HCT116 (cell line): ENCODE results near the gene RNASE8. TPM values are rescaled to one million over a fixed set of nuclear protein-coding genes. Genes with fewer than 3 reads are reported as not detected.

Source experiments
- ATAC-seq: fragments of 200-7000 bp; cut with Tn5 transposase; 2 replicates; pipeline ENCODE4 v1.9.1; 2020; ENCODE audit warnings: mild to moderate bottlenecking, moderate library complexity
- BruUV-seq: library from RNA; stranded (reverse); fragments of 400-500 nt; replicated peaks from 2 replicates; lab custom pipeline; 2021; lab: Mats Ljungman, UMichigan
- CTCF ChIA-PET: fragments of 300-600 bp; sonication (Branson Sonifier 250); formaldehyde crosslinking; loops from one replicate; lab custom pipeline; 2021; ENCODE audit warnings: antibody characterized with exemption; lab: Charles Lee
- POLR2A ChIA-PET: fragments of 300-600, 350-600 bp; sonication (Branson Sonifier 250); formaldehyde crosslinking; loops from one replicate; lab custom pipeline; 2021; ENCODE audit warnings: antibody characterized with exemption; lab: Charles Lee
- RAD21 ChIA-PET, 2 experiments: fragments of 300-600 bp; sonication (Branson Sonifier 250); formaldehyde crosslinking; loops; one replicate each; lab custom pipeline; 2023; ENCODE audit warnings: low total read pairs in 2 of 2; ENCODE audit not compliant: uncharacterized antibody in 2 of 2, unreplicated experiment in 2 of 2, low non-redundant PET in 1 of 2; lab: Charles Lee
- DNase-seq: peaks from one replicate; pipeline ENCODE4 v3.0.0-alpha.2; 2010; ENCODE audit warnings: low read depth, low spot score
- H2AFZ ChIP-seq: fragments of 200-600 bp; shearing (Covaris generic), sonication (generic); 2 replicates; pipeline ENCODE4 v1.6.1; 2017; ENCODE audit warnings: low read depth, mixed run types, mixed read lengths, antibody characterized with exemption, low read length; ENCODE audit not compliant: poor library complexity, severe bottlenecking
- H3K27ac ChIP-seq: 2 replicates; pipeline ENCODE4 v1.5.1; 2012; ENCODE audit warnings: low read depth, low read length
- H3K27me3 ChIP-seq: fragments of 200-600 bp; sonication (generic); 2 replicates; pipeline ENCODE4 v1.6.1; 2016; ENCODE audit warnings: mixed run types, low read length, mixed read lengths; ENCODE audit not compliant: insufficient read depth
- H3K36me3 ChIP-seq, 2 experiments: fragments of 200-500 bp in 1 of 2; fragments of 200-600 bp in 1 of 2; sonication (Bioruptor generic) in 1 of 2; sonication (generic) in 1 of 2; 2 replicates each; pipeline versions ENCODE4 v1.5.1 to v1.6.1; 2014 to 2016; ENCODE audit warnings: low read length in 2 of 2, inconsistent platforms in 1 of 2, mixed read lengths in 1 of 2, mixed run types in 1 of 2; ENCODE audit not compliant: insufficient read depth in 2 of 2, control insufficient read depth in 1 of 2
- H3K4me1 ChIP-seq, 2 experiments: fragments of 200-600 bp in 1 of 2; sonication (generic) in 1 of 2; 2 replicates each; pipeline versions ENCODE4 v1.5.1 to v1.6.1; 2012 to 2017; ENCODE audit warnings: low read length in 2 of 2, inconsistent platforms in 1 of 2, mild to moderate bottlenecking in 1 of 2, mixed read lengths in 1 of 2, mixed run types in 1 of 2, moderate library complexity in 1 of 2; ENCODE audit not compliant: insufficient read depth in 2 of 2, control insufficient read depth in 1 of 2
- H3K4me2 ChIP-seq: fragments of 200-600 bp; sonication (generic); 2 replicates; pipeline ENCODE4 v1.6.1; 2017; ENCODE audit warnings: mixed run types, low read length, mixed read lengths
- H3K4me3 ChIP-seq, 2 experiments: fragments of 200-600 bp in 1 of 2; sonication (generic) in 1 of 2; replicated peaks in 1 of 2; 2 replicates each; pipeline ENCODE4 v1.5.1; 2011 to 2016; ENCODE audit warnings: low read length in 2 of 2, control low read depth in 1 of 2, low read depth in 1 of 2, mild to moderate bottlenecking in 1 of 2, mixed read lengths in 1 of 2, mixed run types in 1 of 2
- H3K79me2 ChIP-seq: fragments of 200-600 bp; sonication (generic); 2 replicates; pipeline ENCODE4 v1.6.1; 2017; ENCODE audit warnings: mild to moderate bottlenecking, mixed run types, low read length, moderate library complexity, mixed read lengths; ENCODE audit not compliant: insufficient read depth
- H3K9ac ChIP-seq: fragments of 200-600 bp; sonication (generic); 2 replicates; pipeline ENCODE4 v1.6.1; 2016; ENCODE audit warnings: low read length, mixed read lengths
- H3K9me2 ChIP-seq: fragments of 200-600 bp; sonication (generic), shearing (Covaris generic); 2 replicates; pipeline ENCODE4 v1.6.1; 2017; ENCODE audit warnings: mixed run types, mild to moderate bottlenecking, moderate library complexity; ENCODE audit not compliant: insufficient read depth
- H3K9me3 ChIP-seq, 2 experiments: fragments of 200-500 bp in 1 of 2; fragments of 200-600 bp in 1 of 2; sonication (Bioruptor generic) in 1 of 2; sonication (generic) in 1 of 2; 2 replicates each; pipeline ENCODE4 v1.6.1; 2014 to 2017; ENCODE audit warnings: low read length in 2 of 2, mixed read lengths in 2 of 2, inconsistent platforms in 1 of 2, low read depth in 1 of 2, mild to moderate bottlenecking in 1 of 2, mixed run types in 1 of 2, moderate library complexity in 1 of 2; ENCODE audit not compliant: control insufficient read depth in 1 of 2, insufficient read depth in 1 of 2
- H4K20me1 ChIP-seq: fragments of 200-600 bp; sonication (generic), shearing (Covaris generic); 2 replicates; pipeline ENCODE4 v1.6.1; 2017; ENCODE audit warnings: mixed run types, mild to moderate bottlenecking, moderate library complexity; ENCODE audit not compliant: insufficient read depth
- CEBPB ChIP-seq: IDR thresholded peaks from 2 replicates; pipeline ENCODE4 v1.6.1; 2012; ENCODE audit warnings: low read depth
- EZH2 ChIP-seq: fragments of 200-600 bp; sonication (generic); IDR thresholded peaks from 2 replicates; pipeline ENCODE4 v1.6.1; 2017; ENCODE audit warnings: antibody characterized with exemption, mixed run types
- EZH2phosphoT487 ChIP-seq: fragments of 200-600 bp; IDR thresholded peaks from 2 replicates; pipeline ENCODE4 v1.6.1; 2018; ENCODE audit warnings: antibody characterized with exemption, borderline replicate concordance
- JUND ChIP-seq: IDR thresholded peaks from 2 replicates; pipeline ENCODE4 v1.6.1; 2012
- MAX ChIP-seq: IDR thresholded peaks from 2 replicates; pipeline ENCODE4 v1.6.1; 2012
- POLR2A ChIP-seq: IDR thresholded peaks from 2 replicates; pipeline ENCODE4 v1.7.0; 2011; ENCODE audit warnings: borderline replicate concordance; ENCODE audit not compliant: insufficient read depth, insufficient read length; ENCODE audit errors: extremely low read depth
- POLR2AphosphoS5 ChIP-seq: IDR thresholded peaks from 2 replicates; pipeline ENCODE4 v1.6.1; 2011; ENCODE audit warnings: mild to moderate bottlenecking, low read depth, low read length, moderate library complexity
- RAD21 ChIP-seq: IDR thresholded peaks from 2 replicates; pipeline ENCODE4 v1.6.1; 2012; ENCODE audit warnings: low read depth, mild to moderate bottlenecking
- SIN3A ChIP-seq: IDR thresholded peaks from 2 replicates; pipeline ENCODE4 v1.6.1; 2012; ENCODE audit warnings: low read depth
- SRF ChIP-seq: IDR thresholded peaks from 2 replicates; pipeline ENCODE4 v1.6.1; 2012; ENCODE audit warnings: low read depth
- TCF7L2 ChIP-seq: IDR thresholded peaks from 2 replicates; pipeline ENCODE4 v1.7.0; 2011; ENCODE audit warnings: borderline replicate concordance, inconsistent platforms; ENCODE audit not compliant: insufficient read depth, insufficient read length; ENCODE audit errors: extremely low read depth
- intact Hi-C: fragments of 100-400 bp; cut with micrococcal nuclease; formaldehyde crosslinking; loops from 2 replicates; pipeline ENCODE4 v1.10.0; 2022
- total RNA-seq: library from RNA; stranded (reverse); gene quantifications from one replicate; pipeline ENCODE4 v1.2.1, GENCODE V29; 2021; ENCODE audit not compliant: unreplicated experiment
- TF ChIP-seq, protein P1 (sequence below): IDR thresholded peaks from 2 replicates; pipeline ENCODE4 v1.6.1; 2012; ENCODE audit warnings: low read depth

RNASE8 gene
- total RNA-seq, 1 experiment from 2014 or later: not detected

- no peak overlapping the region for H3K4me2 ChIP-seq
- ChIA-PET CTCF (interaction anchor here (1.5 kb wide), 1 partner anchor 47 kb away, joined by 4 read pairs; no protein-coding TSS in a partner anchor), POLR2A (no interaction called here), RAD21 (no interaction called here)
- no peaks in the 10 kb centered on the region for H3K36me3 ChIP-seq
- H3K27ac ChIP-seq: no peak overlapping the region
- H3K27me3 ChIP-seq: peaks cover 5% of the 10 kb centered on the region
- DNase-seq (no peak), ATAC-seq (no peak)
- H3K79me2 ChIP-seq: no peaks in the 10 kb centered on the region
- TF ChIP-seq SIN3A (no peak), POLR2A (no peak), TCF7L2 (no peak)
- TF ChIP-seq, protein P1, sequence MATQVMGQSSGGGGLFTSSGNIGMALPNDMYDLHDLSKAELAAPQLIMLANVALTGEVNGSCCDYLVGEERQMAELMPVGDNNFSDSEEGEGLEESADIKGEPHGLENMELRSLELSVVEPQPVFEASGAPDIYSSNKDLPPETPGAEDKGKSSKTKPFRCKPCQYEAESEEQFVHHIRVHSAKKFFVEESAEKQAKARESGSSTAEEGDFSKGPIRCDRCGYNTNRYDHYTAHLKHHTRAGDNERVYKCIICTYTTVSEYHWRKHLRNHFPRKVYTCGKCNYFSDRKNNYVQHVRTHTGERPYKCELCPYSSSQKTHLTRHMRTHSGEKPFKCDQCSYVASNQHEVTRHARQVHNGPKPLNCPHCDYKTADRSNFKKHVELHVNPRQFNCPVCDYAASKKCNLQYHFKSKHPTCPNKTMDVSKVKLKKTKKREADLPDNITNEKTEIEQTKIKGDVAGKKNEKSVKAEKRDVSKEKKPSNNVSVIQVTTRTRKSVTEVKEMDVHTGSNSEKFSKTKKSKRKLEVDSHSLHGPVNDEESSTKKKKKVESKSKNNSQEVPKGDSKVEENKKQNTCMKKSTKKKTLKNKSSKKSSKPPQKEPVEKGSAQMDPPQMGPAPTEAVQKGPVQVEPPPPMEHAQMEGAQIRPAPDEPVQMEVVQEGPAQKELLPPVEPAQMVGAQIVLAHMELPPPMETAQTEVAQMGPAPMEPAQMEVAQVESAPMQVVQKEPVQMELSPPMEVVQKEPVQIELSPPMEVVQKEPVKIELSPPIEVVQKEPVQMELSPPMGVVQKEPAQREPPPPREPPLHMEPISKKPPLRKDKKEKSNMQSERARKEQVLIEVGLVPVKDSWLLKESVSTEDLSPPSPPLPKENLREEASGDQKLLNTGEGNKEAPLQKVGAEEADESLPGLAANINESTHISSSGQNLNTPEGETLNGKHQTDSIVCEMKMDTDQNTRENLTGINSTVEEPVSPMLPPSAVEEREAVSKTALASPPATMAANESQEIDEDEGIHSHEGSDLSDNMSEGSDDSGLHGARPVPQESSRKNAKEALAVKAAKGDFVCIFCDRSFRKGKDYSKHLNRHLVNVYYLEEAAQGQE: no peak
- no peaks in the 10 kb centered on the region for H3K9me2 ChIP-seq
- no peaks in the 10 kb centered on the region for H3K4me1 ChIP-seq
- H3K9ac ChIP-seq: no peak overlapping the region
- no peaks in the 10 kb centered on the region for H3K9me3 ChIP-seq
- H4K20me1 ChIP-seq: no peaks in the 10 kb centered on the region
- H2AFZ ChIP-seq: no peak overlapping the region
- intact Hi-C loops: no loop called here
- no TSS peak for BruUV-seq
- H3K4me3 ChIP-seq: no peak overlapping the region
These were observed 3.7 kb downstream of the RNASE8 start for GRCh38 chr14:21061347-21061668.

DNA sequence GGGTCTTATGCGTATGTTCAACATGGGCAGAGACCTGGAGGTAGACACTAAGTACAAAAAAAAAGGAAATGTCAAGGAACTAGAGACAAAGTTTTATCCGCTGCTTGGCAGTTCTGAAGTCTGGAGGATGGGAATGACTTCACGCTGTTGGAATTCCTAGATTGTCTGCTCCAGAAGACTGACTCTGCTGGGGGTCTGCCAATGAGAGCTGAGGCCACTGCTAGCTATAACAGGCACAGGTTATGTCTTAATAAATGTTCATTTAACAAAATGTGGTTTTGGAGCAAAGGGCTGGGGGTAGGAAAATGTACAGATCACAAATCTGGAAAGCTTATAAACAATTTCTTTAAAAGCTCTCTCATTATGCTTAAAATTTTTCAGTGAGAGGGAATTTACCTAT lies 5.9 kb downstream of the RNASE8 start:
- CTCF ChIA-PET: interaction anchor here (0.8 kb wide), 1 partner anchor 49 kb away, joined by 4 read pairs; no protein-coding TSS in a partner anchor

More for the DNA sequence above, 5.9 kb downstream of the RNASE8 start:
- no peak overlapping the region for H3K4me3 ChIP-seq
- no peak overlapping the region for H3K9ac ChIP-seq
- no peaks in the 10 kb centered on the region for H3K9me2 ChIP-seq
- no peaks in the 10 kb centered on the region for H3K9me3 ChIP-seq
- ChIA-PET RAD21 (no interaction called here), POLR2A (no interaction called here)
- BruUV-seq: no TSS peak
- TF ChIP-seq CEBPB (no peak), EZH2phosphoT487 (no peak), MAX (no peak), EZH2 (no peak), RAD21 (no peak), SRF (no peak), POLR2A (no peak), SIN3A (no peak), JUND (no peak), POLR2AphosphoS5 (no peak)
- no peak for ATAC-seq
- DNase-seq: no peak
- H4K20me1 ChIP-seq: no peaks in the 10 kb centered on the region
- peaks cover 5% of the 10 kb centered on the region for H3K27me3 ChIP-seq
- no peak overlapping the region for H3K4me2 ChIP-seq
- H3K36me3 ChIP-seq: no peaks in the 10 kb centered on the region
- no peak overlapping the region for H2AFZ ChIP-seq
- H3K4me1 ChIP-seq: peaks cover 0 to 2% of the 10 kb centered on the region in 2 experiments; a peak in 1 of 4 replicates
- H3K27ac ChIP-seq: no peak overlapping the region
- intact Hi-C loops: no loop called here
- H3K79me2 ChIP-seq: no peaks in the 10 kb centered on the region
